C4-2B (cell line): Measurements from ENCODE around the gene NCKAP5.

Experiments used
- H3K27ac ChIP-seq: fragments of 450-650 bp; 2 replicates; pipeline ENCODE4 v1.5.1; 2017
- ZFX ChIP-seq: fragments of 450-650 bp; IDR thresholded peaks from 2 replicates; pipeline ENCODE4 v1.6.1; 2017
- TF ChIP-seq, protein P1 (sequence below): fragments of 450-650 bp; conservative IDR thresholded peaks from 2 replicates; pipeline ENCODE4 v1.5.1; 2017; ENCODE audit warnings: mild to moderate bottlenecking

Gene NCKAP5

GRCh38 chr2:133602538-133602937 lies 34.3 kb upstream of the NCKAP5 start:
- TF ChIP-seq, protein P1, sequence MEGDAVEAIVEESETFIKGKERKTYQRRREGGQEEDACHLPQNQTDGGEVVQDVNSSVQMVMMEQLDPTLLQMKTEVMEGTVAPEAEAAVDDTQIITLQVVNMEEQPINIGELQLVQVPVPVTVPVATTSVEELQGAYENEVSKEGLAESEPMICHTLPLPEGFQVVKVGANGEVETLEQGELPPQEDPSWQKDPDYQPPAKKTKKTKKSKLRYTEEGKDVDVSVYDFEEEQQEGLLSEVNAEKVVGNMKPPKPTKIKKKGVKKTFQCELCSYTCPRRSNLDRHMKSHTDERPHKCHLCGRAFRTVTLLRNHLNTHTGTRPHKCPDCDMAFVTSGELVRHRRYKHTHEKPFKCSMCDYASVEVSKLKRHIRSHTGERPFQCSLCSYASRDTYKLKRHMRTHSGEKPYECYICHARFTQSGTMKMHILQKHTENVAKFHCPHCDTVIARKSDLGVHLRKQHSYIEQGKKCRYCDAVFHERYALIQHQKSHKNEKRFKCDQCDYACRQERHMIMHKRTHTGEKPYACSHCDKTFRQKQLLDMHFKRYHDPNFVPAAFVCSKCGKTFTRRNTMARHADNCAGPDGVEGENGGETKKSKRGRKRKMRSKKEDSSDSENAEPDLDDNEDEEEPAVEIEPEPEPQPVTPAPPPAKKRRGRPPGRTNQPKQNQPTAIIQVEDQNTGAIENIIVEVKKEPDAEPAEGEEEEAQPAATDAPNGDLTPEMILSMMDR, result no peak
- TF ChIP-seq ZFX, result no peak
- no peak overlapping the region for H3K27ac ChIP-seq

- TF ChIP-seq, protein P1, result no peak
- H3K27ac ChIP-seq, result no peak overlapping the region
These were observed 32.1 kb upstream of the NCKAP5 start for GRCh38 chr2:133600266-133600928.

DNA sequence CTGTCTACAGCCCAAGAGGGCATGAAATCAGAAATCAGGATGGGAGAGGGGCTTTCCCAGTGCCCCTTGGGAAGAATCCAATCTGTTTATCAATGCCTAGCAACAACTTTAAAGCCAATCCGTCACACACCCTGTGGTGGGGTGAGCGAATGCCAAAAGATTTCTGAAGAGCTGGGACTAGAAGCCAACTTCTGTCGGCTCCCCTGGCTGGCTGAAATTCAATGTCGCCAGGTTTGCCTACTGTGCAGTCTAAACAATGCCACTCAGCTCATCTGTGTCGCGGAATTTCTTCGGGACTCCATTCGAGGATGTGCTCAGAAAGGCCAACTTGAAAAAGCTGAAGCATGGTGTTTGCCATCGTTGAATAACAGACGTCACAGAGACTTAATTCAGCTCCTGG lies 31.5 kb upstream of the NCKAP5 start:
- H3K27ac ChIP-seq, result no peak overlapping the region
- no peak for TF ChIP-seq ZFX
- TF ChIP-seq, protein P1, result no peak

DNA sequence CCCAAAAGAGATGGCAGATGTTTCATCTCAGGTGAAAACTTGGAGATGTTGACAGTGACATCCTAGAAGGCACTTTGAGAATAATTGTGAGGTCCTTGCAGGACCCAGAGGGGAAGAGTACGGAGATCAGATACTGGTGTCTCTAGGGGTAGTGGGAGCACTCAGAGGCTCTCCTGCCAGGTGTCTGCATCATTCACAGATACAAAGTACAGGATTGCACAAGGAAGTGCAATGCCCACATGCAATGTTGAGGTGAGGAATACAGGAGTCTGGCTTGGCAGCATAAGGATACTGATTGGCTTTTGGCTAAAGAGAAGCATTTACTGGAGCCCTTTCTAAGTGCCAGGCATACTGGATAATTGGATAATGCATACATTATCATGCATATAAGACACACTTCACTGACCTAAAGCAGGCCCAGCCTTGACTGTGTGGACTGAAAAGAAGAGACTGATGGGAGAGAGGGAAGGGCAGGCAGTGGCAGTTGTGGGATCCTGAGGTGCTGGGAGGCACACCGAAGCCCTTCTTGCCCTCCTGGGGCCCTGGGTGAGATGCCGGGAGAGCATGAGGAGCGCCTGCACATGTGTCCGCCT lies 31.0 kb upstream of the NCKAP5 start:
- H3K27ac ChIP-seq, result no peak overlapping the region
- TF ChIP-seq, protein P1, result no peak
- no peak for TF ChIP-seq ZFX

GRCh38 chr2:133598769-133599168 lies 30.5 kb upstream of the NCKAP5 start:
- TF ChIP-seq ZFX, result no peak
- TF ChIP-seq, protein P1, result no peak
- H3K27ac ChIP-seq, result no peak overlapping the region

DNA sequence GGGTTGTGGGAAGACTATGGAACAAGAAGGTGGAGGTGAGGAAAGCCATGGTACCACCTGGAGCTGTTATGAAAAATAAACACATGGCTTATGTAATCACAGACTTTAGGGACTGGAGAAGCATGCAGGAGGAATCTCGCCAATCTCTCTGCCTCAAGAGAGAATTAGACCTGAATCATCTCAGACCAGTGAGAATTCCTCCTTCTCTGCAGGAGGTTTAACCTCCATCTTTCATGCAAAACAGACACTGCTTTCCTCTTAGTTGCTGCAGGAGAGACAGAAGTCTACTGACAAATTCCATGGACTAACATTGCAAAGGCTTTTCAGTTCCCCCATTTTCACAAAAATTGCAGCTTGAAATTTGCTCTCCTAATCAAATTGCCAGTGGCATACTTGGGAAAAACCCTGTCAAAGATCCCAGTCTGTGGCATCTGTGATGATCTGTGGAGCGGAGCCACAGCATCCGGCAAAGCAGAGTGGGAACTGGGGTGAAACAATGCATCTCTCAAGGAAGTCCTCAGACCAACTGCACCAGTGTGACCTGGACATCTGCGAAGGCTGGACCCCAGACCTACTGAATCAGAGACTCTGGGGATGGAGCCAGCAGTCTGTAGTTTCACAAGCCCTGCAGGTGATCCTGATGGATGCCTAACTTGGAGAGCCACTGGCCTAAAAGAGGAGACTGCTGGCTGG lies 28.6 kb upstream of the NCKAP5 start:
- no peak for TF ChIP-seq ZFX
- TF ChIP-seq, protein P1, result no peak

DNA sequence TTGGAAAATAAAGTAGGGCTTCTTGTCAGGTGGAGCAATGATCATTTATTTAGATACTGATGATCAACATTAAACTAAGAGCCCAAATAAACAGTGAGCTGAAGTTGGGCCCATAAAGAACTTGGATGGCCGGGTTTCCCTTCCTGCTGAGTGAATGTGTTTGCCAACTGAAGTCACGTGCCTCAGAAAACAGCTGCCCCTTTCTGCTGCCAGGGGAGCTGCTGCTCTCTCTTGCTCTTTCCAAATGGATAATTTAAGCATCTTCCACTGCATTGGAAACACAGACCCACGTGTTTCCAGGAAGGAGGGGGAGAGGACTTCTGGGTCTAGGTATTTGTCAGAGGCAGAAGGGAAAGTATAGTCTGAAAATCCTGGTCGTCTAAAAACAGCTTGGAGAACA lies 22.9 kb upstream of the NCKAP5 start:
- H3K27ac ChIP-seq, result no peak overlapping the region
- TF ChIP-seq ZFX, result no peak
- TF ChIP-seq, protein P1, result no peak

More for the DNA sequence above, 28.6 kb upstream of the NCKAP5 start:
- H3K27ac ChIP-seq, result no peak overlapping the region
